A673 (cell line): ENCODE data around the gene TCHP. TPM values are rescaled to one million over a fixed set of nuclear protein-coding genes. Genes with fewer than 3 reads are reported as not detected.

Source experiments
- BruUV-seq: library from RNA; stranded (reverse); fragments of 400-500 nt; replicated peaks from 2 replicates; lab custom pipeline; 2021; lab: Mats Ljungman, UMichigan
- CTCF ChIA-PET: fragments of 300-600 bp; sonication (Branson Sonifier 250); formaldehyde crosslinking; loops from one replicate; lab custom pipeline; 2022; ENCODE audit warnings: antibody characterized with exemption; lab: Charles Lee
- POLR2A ChIA-PET: fragments of 300-600 bp; sonication (Branson Sonifier 250); formaldehyde crosslinking; loops from one replicate; lab custom pipeline; 2022; ENCODE audit warnings: antibody characterized with exemption; ENCODE audit not compliant: low non-redundant PET; lab: Charles Lee
- DNase-seq: peaks from one replicate; pipeline ENCODE4 v3.0.0-alpha.2; 2015; ENCODE audit warnings: low spot score
- H3K27ac ChIP-seq: fragments of 200-600 bp; sonication (generic); 2 replicates; pipeline ENCODE4 v1.5.1; 2016; ENCODE audit warnings: mixed run types, low read depth, mild to moderate bottlenecking, mixed read lengths, antibody characterized with exemption, low read length; ENCODE audit not compliant: poor library complexity, severe bottlenecking
- H3K27me3 ChIP-seq: fragments of 200-600 bp; sonication (generic); replicated peaks from 2 replicates; pipeline ENCODE4 v1.6.1; 2017; ENCODE audit warnings: mixed run types, low read depth, mild to moderate bottlenecking, mixed read lengths, antibody characterized with exemption, low read length; ENCODE audit not compliant: insufficient read depth, poor library complexity
- H3K36me3 ChIP-seq: fragments of 200-600 bp; sonication (generic); 2 replicates; pipeline ENCODE4 v1.6.1; 2016; ENCODE audit warnings: mixed run types, mild to moderate bottlenecking, mixed read lengths, antibody characterized with exemption, low read length; ENCODE audit not compliant: insufficient read depth, poor library complexity, severe bottlenecking
- H3K4me1 ChIP-seq: fragments of 200-600 bp; sonication (generic); 2 replicates; pipeline ENCODE4 v1.6.1; 2017; ENCODE audit warnings: mixed run types, mild to moderate bottlenecking, mixed read lengths, antibody characterized with exemption, low read length; ENCODE audit not compliant: insufficient read depth, poor library complexity, severe bottlenecking
- H3K4me3 ChIP-seq: fragments of 200-600 bp; sonication (generic); 2 replicates; pipeline ENCODE4 v1.5.1; 2016; ENCODE audit warnings: low read depth, mixed run types, mild to moderate bottlenecking, mixed read lengths, low read length; ENCODE audit not compliant: poor library complexity, severe bottlenecking
- H3K9me3 ChIP-seq: fragments of 200-600 bp; sonication (generic); 2 replicates; pipeline ENCODE4 v1.6.1; 2016; ENCODE audit warnings: mixed run types, low read depth, mild to moderate bottlenecking, mixed read lengths, antibody characterized with exemption, low read length; ENCODE audit not compliant: poor library complexity, severe bottlenecking
- CTCF ChIP-seq: fragments of 300-800, 200-600 bp; sonication (generic); conservative IDR thresholded peaks from 2 replicates; pipeline ENCODE4 v1.5.1; 2017; ENCODE audit warnings: low read depth, mild to moderate bottlenecking, antibody characterized with exemption, low read length, moderate library complexity, mixed read lengths
- EZH2 ChIP-seq: fragments of 200-600 bp; sonication (generic); IDR thresholded peaks from 2 replicates; pipeline ENCODE4 v1.6.1; 2017; ENCODE audit warnings: borderline replicate concordance, low read depth, mild to moderate bottlenecking, mixed read lengths, antibody characterized with exemption, low read length; ENCODE audit not compliant: poor library complexity, severe bottlenecking
- intact Hi-C: fragments of 100-400 bp; cut with micrococcal nuclease; formaldehyde crosslinking; loops from one replicate; pipeline ENCODE4 v1.10.0; 2022; ENCODE audit not compliant: unreplicated experiment
- total RNA-seq: library from RNA; stranded (reverse); gene quantifications from 2 replicates; pipeline ENCODE4 v1.2.3, GENCODE V29; 2021

Gene TCHP
- total RNA-seq, 1 experiment from 2014 or later = 40.4 TPM

- Histone ChIP-seq H3K4me1 (peaks cover 5% of the 10 kb centered on the region), H3K36me3 (no peaks in the 10 kb centered on the region), H3K4me3 (peak overlapping the region; percentile 65), H3K27ac (no peak overlapping the region), H3K27me3 (peaks cover 4% of the 10 kb centered on the region), H3K9me3 (no peaks in the 10 kb centered on the region)
- no peak for TF ChIP-seq EZH2
- no peak for TF ChIP-seq CTCF
- POLR2A ChIA-PET = no interaction called here
- CTCF ChIA-PET = no interaction called here
- BruUV-seq = no TSS peak
- intact Hi-C loops = loop anchor here (1.0 kb wide), 1 partner anchor 76 kb away; no protein-coding TSS in a partner anchor
- no peak for DNase-seq
These were observed 19.1 kb upstream of the TCHP start for GRCh38 chr12:109880938-109881337.

- Histone ChIP-seq H3K4me1 (peaks cover 5% of the 10 kb centered on the region), H3K27me3 (peaks cover 4% of the 10 kb centered on the region), H3K27ac (no peak overlapping the region), H3K36me3 (no peaks in the 10 kb centered on the region), H3K9me3 (no peaks in the 10 kb centered on the region), H3K4me3 (no peak overlapping the region)
- no peak for DNase-seq
- no TSS peak for BruUV-seq
- intact Hi-C loops = no loop called here
- TF ChIP-seq EZH2 (no peak), CTCF (no peak)
- ChIA-PET POLR2A (no interaction called here), CTCF (no interaction called here)
These were observed 18.3 kb upstream of the TCHP start for GRCh38 chr12:109881752-109882151.

- intact Hi-C loops = no loop called here
- Histone ChIP-seq H3K9me3 (no peaks in the 10 kb centered on the region), H3K36me3 (no peaks in the 10 kb centered on the region), H3K4me3 (no peak overlapping the region), H3K4me1 (peaks cover 5% of the 10 kb centered on the region), H3K27ac (no peak overlapping the region), H3K27me3 (peaks cover 4% of the 10 kb centered on the region)
- no TSS peak for BruUV-seq
- ChIA-PET POLR2A (no interaction called here), CTCF (no interaction called here)
- no peak for DNase-seq
- TF ChIP-seq CTCF (no peak), EZH2 (no peak)
These were observed 16.6 kb upstream of the TCHP start for GRCh38 chr12:109883461-109883860.
